K562 (cell line): ENCODE results near the gene PEAR1. TPM values are rescaled to one million over a fixed set of nuclear protein-coding genes. Genes with fewer than 3 reads are reported as not detected.

Source experiments
- EWSR1 ChIP-seq: fragments of 450-650 bp; IDR thresholded peaks from 2 replicates; pipeline ENCODE4 v1.6.1; 2018; ENCODE audit warnings: borderline replicate concordance, mild to moderate bottlenecking, low read depth, moderate library complexity; ENCODE audit not compliant: partially characterized antibody
- HOMEZ ChIP-seq: fragments of 250-450 bp; sonication (Bioruptor Pico); IDR thresholded peaks from 2 replicates; pipeline ENCODE4 v1.4.0; 2020; ENCODE audit warnings: mild to moderate bottlenecking, moderate library complexity
- MGA ChIP-seq: fragments of 450-650 bp; IDR thresholded peaks from 2 replicates; pipeline ENCODE4 v1.6.1; 2016; ENCODE audit warnings: mild to moderate bottlenecking, moderate library complexity
- PBX2 ChIP-seq, 2 experiments: IDR thresholded peaks in 1 of 2; conservative IDR thresholded peaks in 1 of 2; 2 replicates each; pipeline ENCODE4 v1.6.1; 2016; ENCODE audit warnings: low read depth in 2 of 2, mild to moderate bottlenecking in 1 of 2, missing compliant biosample characterization in 1 of 2, missing genetic modification characterization in 1 of 2, moderate library complexity in 1 of 2
- TEAD2 ChIP-seq: fragments of 450-650 bp; IDR thresholded peaks from 2 replicates; pipeline ENCODE4 v1.6.1; 2016; ENCODE audit warnings: missing genetic modification characterization, control low read depth, missing compliant biosample characterization
- THRAP3 ChIP-seq: fragments of 450-650 bp; IDR thresholded peaks from 2 replicates; pipeline ENCODE4 v1.6.1; 2016; ENCODE audit warnings: mild to moderate bottlenecking, inconsistent platforms, borderline replicate concordance
- VEZF1 ChIP-seq: fragments of 200-800 bp; sonication (Bioruptor generic); IDR thresholded peaks from 2 replicates; pipeline ENCODE4 v1.6.1; 2017; ENCODE audit warnings: missing genetic modification characterization, missing compliant biosample characterization
- ZNF3 ChIP-seq: fragments of 250-450 bp; sonication (Bioruptor Pico); IDR thresholded peaks from 2 replicates; pipeline ENCODE4 v1.5.0; 2021; ENCODE audit warnings: mild to moderate bottlenecking, moderate library complexity
- polyA plus RNA-seq, 8 experiments: library from polyadenylated mRNA; depleted of rRNA in 4 of 8; stranded (reverse) in 5 of 8; unstranded in 3 of 8; fragments of >200 nt; fragmentation: Nextera tagmentation in 2 of 8; fragmentation: Illumina TruSeq in 1 of 8; extraction: Ambion mirVana in 2 of 8; extraction: Trizol in 1 of 8; gene quantifications; 2 replicates each; pipeline versions ENCODE4 v1.2.1 to v1.2.3, GENCODE V29; 2011 to 2014; ENCODE audit warnings: inconsistent platforms in 1 of 8, missing spikeins in 1 of 8
- total RNA-seq, 7 experiments: library from RNA; depleted of rRNA in 6 of 7; stranded (reverse); fragments of >200 nt in 6 of 7; fragmentation: Illumina TruSeq in 2 of 7; extraction: Trizol in 2 of 7; gene quantifications; 2 replicates each; pipeline versions ENCODE4 v1.2.1 to v1.2.3, GENCODE V29; 2011 to 2021; ENCODE audit warnings: low replicate concordance in 1 of 7

PEAR1 gene
- total and polyA plus RNA-seq, 9 of the 15 experiments (the other 6 are each of a cell fraction or from before 2014, with no cell fraction given): 0.87 to 13.9 (median 6.1) TPM

GRCh38 chr1:156894711-156895454 lies 1.4 kb downstream of the PEAR1 start (continued):
- no peak for TF ChIP-seq PBX2 (CRISPR knock-in tag; IDR thresholded peaks at IDR 0.05; ENCODE audit: low read depth)
- no peak for TF ChIP-seq PBX2 (tag; conservative IDR thresholded peaks at IDR 0.05; ENCODE audit: low read depth)
- TF ChIP-seq ZNF3 (CRISPR knock-in tag): no peak
- TF ChIP-seq HOMEZ: no peak
- no peak for TF ChIP-seq EWSR1
- no peak for TF ChIP-seq MGA
- TF ChIP-seq THRAP3: no peak
- no peak for TF ChIP-seq TEAD2 (tag)
- TF ChIP-seq VEZF1 (CRISPR knock-in tag): peak; percentile 82
